CD8-positive, alpha-beta memory T cell (primary cell): ENCODE measurements around the gene DNAAF6. TPM values are rescaled to one million over a fixed set of nuclear protein-coding genes. Genes with fewer than 3 reads are reported as not detected.

Experiments used
- polyA plus RNA-seq: library from polyadenylated mRNA; unstranded; fragments of 300-500 nt; fragmentation: Illumina TruSeq; gene quantifications from one replicate; pipeline ENCODE4 v1.2.3, GENCODE V29; 2021
- total RNA-seq, 2 experiments: library from RNA; stranded (reverse); gene quantifications; one replicate each; pipeline ENCODE4 v1.2.3, GENCODE V29; 2021

DNAAF6 gene
- total and polyA plus RNA-seq, 3 experiments from 2014 or later: not detected

Other genes with a start within 250 kb of the DNAAF6 start
- gene MORC4, start 206.4 kb upstream of the DNAAF6 start, total RNA-seq: 10 to 100 TPM in 1 of 2 experiments, 1 to 10 TPM in 1; 10.0 to 11.3 TPM
- 4.7 TPM for gene MORC4, start 206.4 kb upstream of the DNAAF6 start, polyA plus RNA-seq
- gene RBM41, start 87.8 kb upstream of the DNAAF6 start, total RNA-seq: 10 to 100 TPM; 10.5 to 11.9 TPM
- gene RBM41, start 87.8 kb upstream of the DNAAF6 start, polyA plus RNA-seq: 18.6 TPM
- 1 to 10 TPM; 1.8 to 2.6 TPM for gene NUP62CL, start 178 bp upstream of the DNAAF6 start, total RNA-seq
- 2.0 TPM for gene NUP62CL, start 178 bp upstream of the DNAAF6 start, polyA plus RNA-seq
- gene FRMPD3, start 243.0 kb downstream of the DNAAF6 start, total RNA-seq: under 1 TPM; 0.22 to 0.24 TPM
- 0.21 TPM for gene FRMPD3, start 243.0 kb downstream of the DNAAF6 start, polyA plus RNA-seq